GM12874 (cell line): ENCODE data around the gene ZNF181.

ENCODE experiments used
- TF ChIP-seq, protein P1 (sequence below): IDR thresholded peaks from 2 replicates; pipeline ENCODE4 v1.5.1; 2011; ENCODE audit warnings: low read depth, mild to moderate bottlenecking, control low read depth, low read length, moderate library complexity; ENCODE audit not compliant: insufficient read depth

The ZNF181 gene

GRCh38 chr19:34766386-34766785 lies 32.3 kb downstream of the ZNF181 start:
- TF ChIP-seq, protein P1, sequence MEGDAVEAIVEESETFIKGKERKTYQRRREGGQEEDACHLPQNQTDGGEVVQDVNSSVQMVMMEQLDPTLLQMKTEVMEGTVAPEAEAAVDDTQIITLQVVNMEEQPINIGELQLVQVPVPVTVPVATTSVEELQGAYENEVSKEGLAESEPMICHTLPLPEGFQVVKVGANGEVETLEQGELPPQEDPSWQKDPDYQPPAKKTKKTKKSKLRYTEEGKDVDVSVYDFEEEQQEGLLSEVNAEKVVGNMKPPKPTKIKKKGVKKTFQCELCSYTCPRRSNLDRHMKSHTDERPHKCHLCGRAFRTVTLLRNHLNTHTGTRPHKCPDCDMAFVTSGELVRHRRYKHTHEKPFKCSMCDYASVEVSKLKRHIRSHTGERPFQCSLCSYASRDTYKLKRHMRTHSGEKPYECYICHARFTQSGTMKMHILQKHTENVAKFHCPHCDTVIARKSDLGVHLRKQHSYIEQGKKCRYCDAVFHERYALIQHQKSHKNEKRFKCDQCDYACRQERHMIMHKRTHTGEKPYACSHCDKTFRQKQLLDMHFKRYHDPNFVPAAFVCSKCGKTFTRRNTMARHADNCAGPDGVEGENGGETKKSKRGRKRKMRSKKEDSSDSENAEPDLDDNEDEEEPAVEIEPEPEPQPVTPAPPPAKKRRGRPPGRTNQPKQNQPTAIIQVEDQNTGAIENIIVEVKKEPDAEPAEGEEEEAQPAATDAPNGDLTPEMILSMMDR, result no peak

GRCh38 chr19:34767951-34768350 lies 33.9 kb downstream of the ZNF181 start:
- TF ChIP-seq, protein P1, result no peak

DNA sequence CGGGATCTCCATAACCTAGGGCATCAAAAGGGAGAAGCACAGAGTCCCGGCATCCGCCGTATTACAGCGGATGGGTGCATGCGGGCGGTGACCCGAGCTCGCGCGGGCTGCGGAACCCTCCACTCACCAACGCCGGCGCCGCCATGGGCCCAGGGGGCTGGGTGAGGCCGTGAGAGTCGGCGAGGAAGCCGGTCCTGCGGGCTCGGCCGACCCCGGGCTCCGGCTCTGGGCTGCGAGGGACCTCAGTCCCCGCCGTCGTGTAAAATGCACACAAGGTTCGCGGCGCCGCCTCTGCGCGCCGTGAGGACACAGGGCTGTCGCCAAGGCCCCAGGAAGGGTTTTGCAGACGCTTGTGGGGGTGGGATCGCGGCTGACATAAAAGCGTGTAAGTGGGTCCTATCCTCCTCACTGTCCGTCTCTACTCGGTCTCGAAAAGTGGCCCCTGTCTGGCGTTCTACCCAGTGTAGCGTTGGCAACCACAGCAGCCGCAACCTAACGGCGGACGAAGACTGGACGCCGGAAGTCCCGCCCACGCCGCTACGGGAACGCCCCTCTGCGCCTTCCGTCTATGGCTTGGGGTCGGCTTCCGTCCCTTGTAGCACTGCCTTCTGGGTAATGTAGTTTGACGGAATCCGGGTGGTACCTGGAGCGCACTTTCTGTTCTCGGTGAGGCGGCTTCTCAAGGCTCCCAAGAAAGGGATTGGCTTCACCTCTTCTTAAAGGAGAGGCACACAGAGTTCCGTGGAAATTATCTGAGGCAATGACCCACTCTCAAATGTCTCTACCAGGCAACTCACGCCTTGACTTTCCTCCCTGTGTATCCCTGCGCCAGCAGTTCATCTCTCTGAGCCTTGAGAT lies 38.9 kb downstream of the ZNF181 start, which contains the start of gene ZNF599:
TSS of gene ZNF599 (minus strand) at position 519 of the 858 bp plus-strand sequence. CDS start at position 145, 374 bp downstream.
- TF ChIP-seq, protein P1, result no peak

GRCh38 chr19:34773555-34773864 lies 39.5 kb downstream of the ZNF181 start:
- TF ChIP-seq, protein P1, result no peak

GRCh38 chr19:34774857-34775256 lies 40.8 kb downstream of the ZNF181 start:
- TF ChIP-seq, protein P1, result no peak

- TF ChIP-seq, protein P1, result no peak
These were observed 44.3 kb downstream of the ZNF181 start for GRCh38 chr19:34778342-34778741.

- TF ChIP-seq, protein P1, result no peak
These were observed 45.6 kb downstream of the ZNF181 start for GRCh38 chr19:34779652-34780051.
